ENCODE measurements around the gene CAPN5. TPM values are rescaled to one million over a fixed set of nuclear protein-coding genes. Genes with fewer than 3 reads are reported as not detected.

Gene CAPN5
- total and polyA plus RNA-seq, 4 donors = 6.5 to 25.8 (median 18.2) TPM

GRCh38 chr11:77144857-77145428 lies 78.2 kb downstream of the CAPN5 start (continued):
- no peak for TF ChIP-seq CTCF (IDR thresholded peaks at IDR 0.05; ENCODE audit: low read depth, low read length, missing input control)
- peak; percentile 100 for TF ChIP-seq HNF4G (IDR thresholded peaks at IDR 0.05)
- peak; percentile 98 for TF ChIP-seq RXRA (IDR thresholded peaks at IDR 0.05)

GRCh38 chr11:77146261-77147035 lies 79.7 kb downstream of the CAPN5 start:
- Histone ChIP-seq H3K4me3 (ENCODE audit: low read depth in 1 of 3, low read length in 3 of 3) (no peak overlapping the region), H3K9me3 (ENCODE audit: control insufficient read depth in 4 of 4, low read length in 3 of 4) (no peaks in the 10 kb centered on the region), H3K27ac (ENCODE audit: low read depth in 1 of 2, low read length in 2 of 2) (no peak overlapping the region), H3K4me1 (ENCODE audit: control insufficient read depth in 4 of 4, insufficient read depth in 4 of 4, low read length in 3 of 4) (peaks cover 12 to 35% (median 21%) of the 10 kb centered on the region in 4 donors), H3K36me3 (ENCODE audit: control insufficient read depth in 4 of 4, insufficient read depth in 3 of 4, low read depth in 1 of 4, low read length in 3 of 4) (no peaks in the 10 kb centered on the region), H3K27me3 (ENCODE audit: control insufficient read depth in 4 of 4, insufficient read depth in 4 of 4, low read length in 3 of 4) (no peaks in the 10 kb centered on the region), H3K9ac (ENCODE audit: low read depth in 1 of 2, low read length in 2 of 2) (no peak overlapping the region)
- DNase-seq (ENCODE audit: low spot score) = no peak
- TF ChIP-seq HNF4G (IDR thresholded peaks at IDR 0.05) = no peak
- TF ChIP-seq ATF3 (IDR thresholded peaks at IDR 0.05) = no peak
- TF ChIP-seq GABPA (IDR thresholded peaks at IDR 0.05 in 1 of 2, conservative IDR thresholded peaks at IDR 0.05 in 1 of 2) = no peak
- TF ChIP-seq YY1 (IDR thresholded peaks at IDR 0.05) = no peak
- no peak for TF ChIP-seq NR2F2 (IDR thresholded peaks at IDR 0.05)
- TF ChIP-seq JUND (IDR thresholded peaks at IDR 0.05) = no peak
- TF ChIP-seq ZBTB33 (IDR thresholded peaks at IDR 0.05) = no peak
- TF ChIP-seq CTCF (IDR thresholded peaks at IDR 0.05; ENCODE audit: low read depth, low read length, missing input control) = no peak
- no peak for TF ChIP-seq FOXA2 (IDR thresholded peaks at IDR 0.05)
- no peak for TF ChIP-seq REST (IDR thresholded peaks at IDR 0.05)
- no peak for TF ChIP-seq TAF1 (conservative IDR thresholded peaks at IDR 0.05)
- no peak for TF ChIP-seq RAD21 (IDR thresholded peaks at IDR 0.05)
- TF ChIP-seq EGR1 (IDR thresholded peaks at IDR 0.05; ENCODE audit: low read depth in 2 of 2) = no peak
- WGBS = 92% methylated on average over 10 of the region's 10 CpGs

All from liver (tissue), 9 donors.